Mesendoderm (in vitro differentiated cells): ENCODE results near the gene OGN.

Source experiments
- DNase-seq: peaks from one replicate; pipeline ENCODE4 v3.0.0; 2013
- H2AK5ac ChIP-seq: 2 replicates; pipeline ENCODE4 v1.6.1; 2013; ENCODE audit warnings: low read length, inconsistent platforms
- H2BK120ac ChIP-seq: 2 replicates; pipeline ENCODE4 v1.6.1; 2013; ENCODE audit warnings: low read depth, mild to moderate bottlenecking, low read length, moderate library complexity, mixed read lengths
- H2BK15ac ChIP-seq: replicated peaks from 2 replicates; pipeline ENCODE4 v1.6.1; 2013; ENCODE audit warnings: low read depth, mild to moderate bottlenecking, moderate library complexity
- H2BK5ac ChIP-seq: 2 replicates; pipeline ENCODE4 v1.6.1; 2013; ENCODE audit warnings: low read length, inconsistent platforms
- H3K18ac ChIP-seq: 2 replicates; pipeline ENCODE4 v1.6.1; 2013; ENCODE audit warnings: mild to moderate bottlenecking, low read length, mixed read lengths
- H3K23ac ChIP-seq: one replicate; pipeline ENCODE4 v1.6.1; 2013; ENCODE audit warnings: low read length
- H3K27ac ChIP-seq: 2 replicates; pipeline ENCODE4 v1.5.1; 2013; ENCODE audit warnings: low read depth, mild to moderate bottlenecking, inconsistent platforms, low read length, moderate library complexity
- H3K27me3 ChIP-seq: 2 replicates; pipeline ENCODE4 v1.6.1; 2013; ENCODE audit warnings: low read length, control low read depth, mild to moderate bottlenecking, inconsistent platforms; ENCODE audit not compliant: insufficient read depth, poor library complexity
- H3K36me3 ChIP-seq: 2 replicates; pipeline ENCODE4 v1.6.1; 2013; ENCODE audit warnings: low read length, inconsistent platforms; ENCODE audit not compliant: control insufficient read depth, insufficient read depth
- H3K4ac ChIP-seq: one replicate; pipeline ENCODE4 v1.6.1; 2013; ENCODE audit warnings: low read depth, mild to moderate bottlenecking, low read length, moderate library complexity
- H3K4me1 ChIP-seq: 2 replicates; pipeline ENCODE4 v1.6.1; 2013; ENCODE audit warnings: low read depth, low read length, inconsistent platforms; ENCODE audit not compliant: control insufficient read depth
- H3K4me2 ChIP-seq: 2 replicates; pipeline ENCODE4 v1.6.1; 2013; ENCODE audit warnings: low read length
- H3K4me3 ChIP-seq: 2 replicates; pipeline ENCODE4 v1.5.1; 2013; ENCODE audit warnings: mild to moderate bottlenecking, low read length
- H3K56ac ChIP-seq: one replicate; pipeline ENCODE4 v1.6.1; 2013; ENCODE audit warnings: low read length
- H3K79me1 ChIP-seq: 2 replicates; pipeline ENCODE4 v1.6.1; 2013; ENCODE audit warnings: low read length, inconsistent platforms
- H3K79me2 ChIP-seq: 2 replicates; pipeline ENCODE4 v1.6.1; 2013; ENCODE audit warnings: mild to moderate bottlenecking, low read length; ENCODE audit not compliant: control insufficient read depth, insufficient read depth
- H3K9ac ChIP-seq: 2 replicates; pipeline ENCODE4 v1.6.1; 2013; ENCODE audit warnings: low read length, inconsistent platforms
- H4K5ac ChIP-seq: one replicate; pipeline ENCODE4 v1.6.1; 2013; ENCODE audit warnings: low read length
- H4K8ac ChIP-seq: one replicate; pipeline ENCODE4 v1.6.1; 2013; ENCODE audit warnings: low read depth, mild to moderate bottlenecking, control low read depth, low read length, moderate library complexity
- WGBS: extraction: QIAGEN DNeasy Blood & Tissue Kit; methylation state at CpG from one replicate; pipeline ENCODE4 v1.1.7; 2013; ENCODE audit warnings: low lambda C conversion rate, missing lambda C conversion rate; ENCODE audit not compliant: insufficient coverage; ENCODE audit errors: extremely low coverage; 5-methylcytosine and 5-hydroxymethylcytosine counted together

OGN gene

DNA sequence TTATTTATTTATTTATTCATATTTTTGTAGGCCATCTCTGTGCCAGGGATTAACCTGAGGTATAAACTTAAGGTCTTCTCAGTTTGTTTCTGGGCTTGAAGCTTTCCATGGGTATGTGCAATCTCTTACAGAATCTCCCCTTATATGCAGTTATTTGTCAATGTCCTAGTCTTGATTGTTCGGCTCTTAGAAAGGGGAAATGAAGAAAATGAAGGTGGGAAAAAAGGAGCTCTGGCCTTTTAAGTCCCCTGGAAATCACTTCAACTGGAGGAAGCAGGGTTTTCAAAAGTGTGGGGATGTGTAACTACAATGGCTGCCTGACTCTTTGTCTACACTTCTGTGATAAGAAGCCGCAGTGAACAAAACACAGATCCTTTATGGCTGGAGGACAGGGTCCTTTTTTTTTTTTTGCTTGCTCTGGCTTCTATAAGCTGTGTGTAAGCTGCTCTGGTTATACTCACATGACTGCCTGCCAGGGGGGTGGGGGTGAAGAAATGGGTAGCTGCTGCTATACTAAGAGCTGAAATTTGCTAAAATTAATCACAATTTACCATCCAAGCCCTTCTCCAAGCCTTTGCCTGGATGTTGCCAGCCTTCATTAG is 44.9 kb downstream of the OGN start:
- Histone ChIP-seq H3K9ac (no peak overlapping the region), H2AK5ac (no peak overlapping the region), H3K56ac (no peak overlapping the region), H2BK5ac (no peak overlapping the region), H2BK15ac (no peak overlapping the region), H3K4me2 (no peak overlapping the region), H4K5ac (no peak overlapping the region), H3K23ac (no peak overlapping the region), H3K36me3 (no peaks in the 10 kb centered on the region), H3K27me3 (no peaks in the 10 kb centered on the region), H3K4me1 (no peaks in the 10 kb centered on the region), H4K8ac (no peak overlapping the region), H3K79me1 (no peaks in the 10 kb centered on the region), H3K27ac (no peak overlapping the region), H3K4ac (no peak overlapping the region), H3K18ac (no peak overlapping the region), H3K79me2 (no peaks in the 10 kb centered on the region), H2BK120ac (no peak overlapping the region), H3K4me3 (no peak overlapping the region)
- no CpG with 5 or more reads among the region's 2 CpGs for WGBS
- DNase-seq: no peak

DNA sequence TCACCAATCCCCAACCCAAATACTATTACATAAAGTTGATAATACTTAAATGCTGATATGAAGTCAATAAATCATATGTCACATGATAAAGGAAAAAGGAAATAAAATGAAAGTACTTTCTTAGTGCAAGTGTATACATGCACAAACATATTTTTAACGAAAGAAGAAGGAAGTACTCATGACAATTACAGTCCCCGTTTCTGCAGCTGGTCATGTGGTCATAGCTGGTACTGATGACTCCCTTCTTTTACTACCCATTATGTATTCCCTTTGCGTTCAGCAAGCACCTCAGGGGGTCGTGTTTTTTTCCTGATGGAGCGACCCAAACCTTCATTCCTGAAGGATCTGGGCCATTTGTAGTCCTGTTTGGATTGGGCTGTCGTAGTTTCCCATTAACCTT is 51.3 kb downstream of the OGN start:
- H3K23ac ChIP-seq: no peak overlapping the region
- H4K8ac ChIP-seq: no peak overlapping the region
- H3K18ac ChIP-seq: no peak overlapping the region
- H4K5ac ChIP-seq: no peak overlapping the region
- no peak overlapping the region for H2BK120ac ChIP-seq
- H3K4me3 ChIP-seq: no peak overlapping the region
- no peak overlapping the region for H3K4ac ChIP-seq
- DNase-seq: no peak
- H3K4me2 ChIP-seq: no peak overlapping the region
- no peaks in the 10 kb centered on the region for H3K79me1 ChIP-seq
- H2AK5ac ChIP-seq: no peak overlapping the region
- H3K27ac ChIP-seq: no peak overlapping the region
- no peaks in the 10 kb centered on the region for H3K4me1 ChIP-seq
- no peak overlapping the region for H3K56ac ChIP-seq
- no peaks in the 10 kb centered on the region for H3K79me2 ChIP-seq
- H2BK15ac ChIP-seq: no peak overlapping the region
- no CpG with 5 or more reads among the region's 6 CpGs for WGBS
- no peaks in the 10 kb centered on the region for H3K27me3 ChIP-seq
- H2BK5ac ChIP-seq: no peak overlapping the region
- H3K9ac ChIP-seq: no peak overlapping the region
- H3K36me3 ChIP-seq: no peaks in the 10 kb centered on the region

DNA sequence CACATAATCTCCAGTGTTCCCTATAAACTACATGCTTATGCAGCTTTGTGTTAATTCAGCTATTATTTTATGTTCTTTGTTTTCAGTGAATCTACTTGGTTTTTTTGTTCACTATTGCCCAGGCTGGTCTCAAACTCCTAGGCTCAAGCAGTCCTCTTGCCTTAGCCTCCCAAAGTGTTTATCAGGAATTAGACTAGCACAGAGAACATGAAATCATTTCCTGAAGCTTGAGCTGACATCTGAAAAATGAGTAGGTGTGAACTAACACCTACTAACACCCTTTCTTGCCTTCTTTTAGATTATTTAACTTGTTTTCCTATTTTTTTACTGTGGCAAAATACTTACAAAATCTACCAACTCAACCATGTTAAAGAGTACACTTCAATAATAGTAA is 53.6 kb downstream of the OGN start:
- no peak overlapping the region for H3K4me2 ChIP-seq
- H3K27me3 ChIP-seq: no peaks in the 10 kb centered on the region
- H3K4me3 ChIP-seq: no peak overlapping the region
- H2BK120ac ChIP-seq: no peak overlapping the region
- DNase-seq: no peak
- no peak overlapping the region for H4K5ac ChIP-seq
- no peaks in the 10 kb centered on the region for H3K36me3 ChIP-seq
- no peaks in the 10 kb centered on the region for H3K79me2 ChIP-seq
- no peak overlapping the region for H2BK15ac ChIP-seq
- H3K4ac ChIP-seq: no peak overlapping the region
- H3K56ac ChIP-seq: no peak overlapping the region
- H2BK5ac ChIP-seq: no peak overlapping the region
- H2AK5ac ChIP-seq: no peak overlapping the region
- H3K27ac ChIP-seq: no peak overlapping the region
- no peak overlapping the region for H4K8ac ChIP-seq
- H3K23ac ChIP-seq: no peak overlapping the region
- no peaks in the 10 kb centered on the region for H3K4me1 ChIP-seq
- no peak overlapping the region for H3K9ac ChIP-seq
- no peaks in the 10 kb centered on the region for H3K79me1 ChIP-seq
- H3K18ac ChIP-seq: no peak overlapping the region

DNA sequence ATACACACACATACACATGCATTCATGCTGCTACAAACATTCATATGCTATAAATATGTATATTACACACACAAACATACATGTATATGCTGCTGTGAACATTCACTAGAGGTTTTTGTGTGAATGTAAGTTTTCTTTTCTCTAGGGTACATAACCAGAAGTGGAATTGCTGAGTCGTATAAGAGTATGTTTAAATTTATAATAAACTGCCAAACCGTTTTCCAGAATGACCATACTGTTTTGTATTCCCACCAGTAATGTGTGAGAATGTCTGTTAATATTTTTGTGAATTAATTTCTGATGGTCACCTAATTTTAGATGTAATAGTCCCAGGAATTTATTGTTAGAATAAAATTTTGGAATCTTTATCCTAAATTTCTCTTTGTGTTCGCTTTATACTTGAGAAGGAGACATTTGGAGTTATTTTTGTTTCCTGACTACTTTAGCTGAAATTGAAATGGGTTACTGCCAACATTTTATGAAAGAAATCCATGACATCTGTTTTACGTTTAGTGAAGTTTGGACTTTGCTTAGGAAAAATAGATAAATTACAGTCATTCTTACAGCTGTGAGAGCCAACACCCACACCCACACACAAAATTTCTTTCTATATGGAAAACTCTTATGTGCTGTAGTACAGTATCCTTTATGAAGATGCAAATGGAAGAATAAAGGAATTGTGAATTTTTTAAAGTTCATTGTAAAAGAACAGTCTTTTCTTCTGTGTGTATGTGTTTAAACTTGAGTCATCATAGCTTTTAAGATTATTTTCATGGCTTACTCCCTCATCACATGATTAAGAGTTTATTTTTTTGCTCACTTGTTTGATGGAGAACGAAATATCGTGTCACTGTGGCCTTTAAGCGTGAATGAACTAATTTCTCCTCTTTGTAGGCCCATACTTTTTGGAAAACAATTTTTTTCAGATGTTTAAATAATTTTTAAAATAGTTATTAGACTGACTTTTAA is 54.3 kb downstream of the OGN start:
- no peak overlapping the region for H3K56ac ChIP-seq
- no peak overlapping the region for H4K5ac ChIP-seq
- no CpG with 5 or more reads among the region's 7 CpGs for WGBS

GRCh38 chr9:92345582-92345981 is 58.8 kb downstream of the OGN start:
- H3K23ac ChIP-seq: no peak overlapping the region
- no peak overlapping the region for H3K4ac ChIP-seq
- no peak overlapping the region for H3K56ac ChIP-seq
- no peak overlapping the region for H4K8ac ChIP-seq
- no peak for DNase-seq
- H2BK120ac ChIP-seq: no peak overlapping the region
- H3K27me3 ChIP-seq: no peaks in the 10 kb centered on the region
- no peak overlapping the region for H2AK5ac ChIP-seq
- H3K4me3 ChIP-seq: no peak overlapping the region
- H3K4me2 ChIP-seq: no peak overlapping the region
- no peak overlapping the region for H2BK5ac ChIP-seq
- no peak overlapping the region for H4K5ac ChIP-seq
- no peaks in the 10 kb centered on the region for H3K79me1 ChIP-seq
- no peak overlapping the region for H3K18ac ChIP-seq
- H3K79me2 ChIP-seq: no peaks in the 10 kb centered on the region
- H3K36me3 ChIP-seq: no peaks in the 10 kb centered on the region
- H2BK15ac ChIP-seq: no peak overlapping the region
- no peak overlapping the region for H3K9ac ChIP-seq
- no peaks in the 10 kb centered on the region for H3K4me1 ChIP-seq
- H3K27ac ChIP-seq: no peak overlapping the region

More for the DNA sequence above, 54.3 kb downstream of the OGN start:
- Histone ChIP-seq H2BK120ac (no peak overlapping the region), H3K23ac (no peak overlapping the region), H3K27me3 (no peaks in the 10 kb centered on the region), H3K9ac (no peak overlapping the region), H3K4me1 (no peaks in the 10 kb centered on the region), H2BK15ac (no peak overlapping the region), H3K79me2 (no peaks in the 10 kb centered on the region), H3K79me1 (no peaks in the 10 kb centered on the region), H3K4ac (no peak overlapping the region), H3K18ac (no peak overlapping the region), H2BK5ac (no peak overlapping the region), H2AK5ac (no peak overlapping the region), H4K8ac (no peak overlapping the region), H3K4me3 (no peak overlapping the region), H3K27ac (no peak overlapping the region), H3K36me3 (no peaks in the 10 kb centered on the region), H3K4me2 (no peak overlapping the region)
- no peak for DNase-seq
